K562 treated with DMSO at 1 percent for 12 hours (cell line): Measurements from ENCODE around the gene ETHE1. TPM values are rescaled to one million over a fixed set of nuclear protein-coding genes. Genes with fewer than 3 reads are reported as not detected.

Experiments used
- total RNA-seq: library from RNA; unstranded; fragments of 300-600 nt; gene quantifications from 2 replicates; pipeline ENCODE4 v1.2.3, GENCODE V29; 2022; ENCODE audit not compliant: insufficient read depth

ETHE1 gene, protein sequence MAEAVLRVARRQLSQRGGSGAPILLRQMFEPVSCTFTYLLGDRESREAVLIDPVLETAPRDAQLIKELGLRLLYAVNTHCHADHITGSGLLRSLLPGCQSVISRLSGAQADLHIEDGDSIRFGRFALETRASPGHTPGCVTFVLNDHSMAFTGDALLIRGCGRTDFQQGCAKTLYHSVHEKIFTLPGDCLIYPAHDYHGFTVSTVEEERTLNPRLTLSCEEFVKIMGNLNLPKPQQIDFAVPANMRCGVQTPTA
- 25.9 and 37.1 TPM in 2 replicates for total RNA-seq

DNA sequence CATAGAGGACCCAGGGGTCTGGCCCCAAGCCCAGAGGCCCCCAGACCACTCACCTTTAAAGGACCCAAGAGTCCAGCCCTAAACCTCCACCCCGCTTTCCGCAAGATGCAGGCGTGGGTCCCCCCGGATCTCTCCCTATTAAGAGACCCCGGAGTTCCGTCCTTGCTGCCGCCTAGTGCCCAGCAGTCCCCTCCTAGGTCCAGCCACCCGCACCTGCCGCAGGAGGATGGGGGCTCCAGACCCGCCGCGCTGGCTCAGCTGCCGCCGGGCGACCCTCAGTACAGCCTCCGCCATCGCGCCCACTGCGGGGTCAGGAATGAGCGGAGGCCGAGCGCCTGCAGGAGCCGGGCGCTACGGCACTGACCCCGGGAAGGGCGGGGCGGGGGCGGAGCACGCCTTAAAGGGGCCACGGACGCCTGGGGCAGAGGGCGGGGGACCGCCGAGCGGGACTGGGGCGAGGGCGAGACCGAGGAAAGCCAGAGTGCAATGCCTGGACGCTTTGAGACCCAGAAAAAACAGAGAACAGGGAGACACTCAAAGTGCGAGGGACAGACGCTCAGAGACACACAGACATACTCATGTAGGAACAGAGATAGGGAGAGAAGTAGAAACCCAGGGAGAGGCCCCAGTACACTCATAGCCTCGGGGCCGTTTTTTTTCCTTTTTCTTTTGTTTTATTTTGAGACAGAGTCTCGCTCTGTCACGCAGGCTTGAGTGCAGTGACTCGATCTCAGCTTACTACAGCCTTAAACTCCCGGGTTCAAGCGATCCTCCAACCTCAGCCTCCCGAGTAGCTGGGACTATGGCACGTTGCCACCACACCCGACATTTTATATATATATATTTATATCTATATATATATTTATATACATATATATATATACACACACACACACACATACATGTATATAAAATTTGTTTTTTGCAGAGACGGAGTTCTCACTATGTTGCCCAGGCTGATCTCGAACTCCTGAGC lies at the start of gene ETHE1:
ETHE1 (minus strand) TSS at position 318 of the 976 bp plus-strand sequence; CDS start at position 294, 24 bp downstream.

DNA sequence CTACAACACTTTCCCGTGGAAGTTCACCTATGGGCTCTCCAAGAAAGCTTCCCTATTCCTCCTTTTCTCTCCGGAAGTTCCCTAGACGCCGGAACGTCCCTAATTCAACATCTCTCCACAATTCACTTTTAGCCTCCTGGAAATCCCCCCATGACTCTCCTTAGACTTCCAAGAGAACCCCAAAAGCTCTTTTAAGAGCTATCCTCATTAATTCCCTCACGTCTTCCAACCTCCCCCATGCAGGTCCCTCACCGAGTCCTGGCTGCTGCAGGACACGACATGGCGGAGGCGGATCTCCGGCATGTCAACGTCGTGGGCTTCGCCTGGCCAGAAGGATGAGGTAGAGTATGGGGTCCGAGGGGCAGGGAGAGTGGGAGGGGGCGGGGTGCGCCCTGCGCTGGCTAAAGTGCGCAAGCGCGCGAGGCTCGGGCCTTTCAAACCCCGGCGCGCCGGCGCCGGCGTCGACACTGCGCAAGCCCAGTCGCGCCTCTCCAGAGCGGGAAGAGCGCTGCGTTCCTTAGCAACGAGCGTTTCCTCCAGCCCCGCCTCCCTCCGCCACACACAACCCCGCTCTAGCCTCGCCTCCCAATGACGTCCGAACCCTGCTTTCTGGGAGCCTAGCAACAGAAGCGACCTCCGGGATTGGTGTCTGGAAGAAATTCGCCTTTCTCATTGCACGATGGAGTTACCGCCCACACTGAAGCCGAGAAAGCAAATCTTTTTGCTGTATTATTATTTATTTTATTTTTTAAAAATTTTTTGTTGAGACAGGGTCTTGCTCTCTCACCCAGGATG lies 48.4 kb upstream of the ETHE1 start, which contains the start of the genes PINLYP and XRCC1:
PINLYP (plus strand) TSS at position 646 of the 795 bp plus-strand sequence. CDS start 1,391 bp downstream, outside the sequence.
XRCC1 (minus strand) TSS at position 372 of the 795 bp plus-strand sequence; CDS start at position 303, 69 bp downstream.

DNA sequence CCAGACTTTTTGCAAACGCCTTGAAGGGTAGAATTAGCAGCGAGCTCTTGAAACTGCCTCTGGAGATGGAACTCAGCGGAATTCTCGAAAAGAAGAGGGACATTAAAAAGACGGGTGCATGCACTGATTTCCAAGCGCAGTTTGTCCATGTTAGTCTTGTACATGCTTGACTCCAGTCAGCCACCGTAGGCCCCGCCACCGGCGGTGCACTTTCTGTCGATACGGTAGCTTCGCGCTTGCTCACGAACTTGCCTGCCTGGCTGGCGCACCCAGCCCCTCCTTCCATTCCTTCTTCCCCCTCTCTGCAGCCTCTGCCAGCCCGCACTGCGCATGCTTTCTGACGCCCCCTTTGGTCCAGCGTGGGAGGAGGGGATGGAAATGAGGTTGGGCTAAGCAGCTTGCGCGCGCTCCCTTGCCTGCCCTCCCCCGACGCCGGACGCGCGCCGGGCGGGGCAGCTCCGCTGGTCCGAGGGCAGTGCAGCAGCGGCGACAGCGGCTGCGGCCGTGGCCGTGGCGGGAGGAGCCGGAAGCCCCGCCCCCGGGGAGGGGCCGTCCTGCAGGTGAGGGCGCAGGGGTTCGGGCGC lies 6.1 kb upstream of the ETHE1 start, which contains the start of gene ZNF575:
ZNF575 (plus strand) TSS at position 227 of the 584 bp plus-strand sequence. CDS start 1,235 bp downstream, outside the sequence.

DNA sequence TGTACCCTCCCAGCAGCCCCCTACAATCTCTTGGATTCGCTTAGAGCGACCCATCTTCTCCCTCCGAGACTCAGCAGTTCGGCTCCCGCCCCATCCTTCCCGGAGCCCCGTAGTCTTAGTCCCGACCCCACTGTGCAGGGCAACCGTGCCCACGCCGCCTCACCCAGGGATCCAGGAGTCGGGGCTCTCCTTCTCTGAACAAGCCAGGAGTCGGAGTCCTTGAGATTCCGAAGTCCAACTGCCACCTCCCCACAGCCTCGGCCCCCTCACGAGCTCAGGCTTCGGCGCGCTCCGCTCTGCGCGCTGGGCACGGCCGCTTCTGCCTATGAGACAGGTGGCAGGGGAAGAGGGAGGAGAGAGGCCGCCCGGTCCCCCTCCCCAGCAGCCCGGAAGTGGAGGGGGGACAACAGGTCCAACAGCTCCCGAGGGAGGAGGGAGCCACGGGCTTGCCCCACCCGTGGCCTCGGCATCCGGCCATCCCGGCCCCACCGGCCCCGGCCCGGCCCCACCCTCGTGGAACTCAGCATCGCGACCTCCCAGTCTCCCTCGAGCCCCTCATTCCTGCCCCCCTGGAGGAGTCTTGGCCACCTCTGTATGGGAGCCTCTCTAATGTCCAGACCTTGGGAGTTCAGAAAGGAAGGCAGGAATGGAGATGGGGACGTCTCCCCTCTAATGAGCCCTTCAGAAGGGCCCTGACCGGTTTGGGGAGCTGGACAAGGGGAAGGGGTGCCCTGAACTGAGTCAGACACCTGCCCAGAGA lies 22.4 kb downstream of the ETHE1 start, which contains the start of gene PHLDB3:
PHLDB3 (minus strand) TSS at position 321 of the 760 bp plus-strand sequence. CDS start 628 bp downstream, outside the sequence.

DNA sequence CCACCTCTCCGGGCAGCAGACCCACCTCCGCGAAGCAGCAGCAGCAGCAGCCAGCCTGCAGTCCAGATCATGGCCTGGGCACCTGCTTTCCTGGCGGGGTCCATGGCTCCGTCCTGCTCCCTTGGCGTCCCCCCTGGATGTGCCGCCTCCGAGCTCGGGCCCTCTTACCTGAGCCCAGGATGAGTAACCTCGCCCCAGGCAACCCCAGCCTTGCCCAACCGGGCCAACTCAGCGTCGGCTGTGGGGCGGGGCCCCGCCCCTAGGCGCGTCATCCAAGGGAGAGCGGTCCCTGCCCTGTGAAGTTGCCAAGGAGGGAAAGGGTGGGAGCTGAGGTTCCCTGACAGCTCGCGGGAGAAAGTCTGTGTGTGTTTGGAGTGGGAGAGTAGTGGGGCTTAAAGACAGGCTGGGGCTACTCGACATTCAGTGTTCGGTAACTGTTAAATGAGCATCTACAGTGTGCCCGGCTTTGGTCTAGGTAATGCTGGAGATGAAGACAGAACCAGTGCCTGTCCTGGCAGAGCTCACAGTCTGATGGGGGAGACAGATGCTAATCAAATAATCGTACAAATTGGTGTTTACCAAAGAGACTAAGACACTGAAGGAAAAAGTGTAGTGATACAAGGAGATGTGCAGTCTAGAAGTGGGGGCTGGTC lies 61.4 kb downstream of the ETHE1 start, which contains the start of gene LYPD3:
LYPD3 (minus strand) TSS at position 141 of the 653 bp plus-strand sequence; CDS start at position 104, 37 bp downstream.

Other genes with a start within 250 kb of the ETHE1 start
- not detected in 2 replicates for gene CD177, start 173.5 kb downstream of the ETHE1 start, total RNA-seq
- gene TEX101, start 112.3 kb downstream of the ETHE1 start, total RNA-seq: 1.0 and 1.7 TPM in 2 replicates
- gene LYPD3, start 61.6 kb downstream of the ETHE1 start, total RNA-seq: 0.86 and 1.5 TPM in 2 replicates
- 15.2 and 18.9 TPM in 2 replicates for gene PHLDB3, start 22.5 kb downstream of the ETHE1 start, total RNA-seq
- 1.9 TPM in 1 of 2 replicates, not detected in the other for gene ZNF575, start 6.0 kb upstream of the ETHE1 start, total RNA-seq
- 33.6 and 58.9 TPM in 2 replicates for gene XRCC1, start 48.3 kb upstream of the ETHE1 start, total RNA-seq
- gene PINLYP, start 48.6 kb upstream of the ETHE1 start, total RNA-seq: 2.2 and 4.5 TPM in 2 replicates
- gene IRGQ, start 68.9 kb upstream of the ETHE1 start, total RNA-seq: 3.6 and 7.0 TPM in 2 replicates
- gene ZNF576, start 69.4 kb upstream of the ETHE1 start, total RNA-seq: 11.0 and 15.2 TPM in 2 replicates
- gene SRRM5, start 84.9 kb upstream of the ETHE1 start, total RNA-seq: 0.57 and 1.8 TPM in 2 replicates
- gene ZNF428, start 92.4 kb upstream of the ETHE1 start, total RNA-seq: 61.7 and 81.6 TPM in 2 replicates
- gene CADM4, start 112.6 kb upstream of the ETHE1 start, total RNA-seq: 3.4 and 5.0 TPM in 2 replicates
- gene PLAUR, start 143.0 kb upstream of the ETHE1 start, total RNA-seq: 22.5 and 28.7 TPM in 2 replicates
- not detected in 2 replicates for gene IRGC, start 188.9 kb upstream of the ETHE1 start, total RNA-seq
- 24.8 and 38.4 TPM in 2 replicates for gene SMG9, start 227.8 kb upstream of the ETHE1 start, total RNA-seq